CD1c-positive myeloid dendritic cell (primary cell): ENCODE measurements around the gene GIMAP7.

Source experiments
- DNase-seq: peaks from one replicate; pipeline ENCODE4 v3.0.0-alpha.2; 2016; ENCODE audit errors: extremely low spot score

The GIMAP7 gene

GRCh38 chr7:150569245-150569955, 54.7 kb downstream of the GIMAP7 start:
- peak; percentile 45 for DNase-seq
